HepG2 (cell line): Measurements from ENCODE around the gene NEDD8. TPM values are rescaled to one million over a fixed set of nuclear protein-coding genes. Genes with fewer than 3 reads are reported as not detected.

ENCODE experiments used
- BCL6 ChIP-seq: IDR thresholded peaks from 2 replicates; pipeline ENCODE4 v1.6.1; 2016; ENCODE audit warnings: missing genetic modification reagents, missing compliant biosample characterization
- CENPX ChIP-seq: sonication (generic); formaldehyde crosslinking; IDR thresholded peaks from 2 replicates; pipeline ENCODE4 v1.9.0; 2021; ENCODE audit warnings: mild to moderate bottlenecking, missing genetic modification reagents, moderate library complexity
- FOXJ3 ChIP-seq: sonication (generic); formaldehyde crosslinking; IDR thresholded peaks from 2 replicates; pipeline ENCODE4 v1.4.0; 2020; ENCODE audit warnings: missing genetic modification reagents, mild to moderate bottlenecking, borderline replicate concordance
- GABPB1 ChIP-seq: IDR thresholded peaks from 2 replicates; pipeline ENCODE4 v1.6.1; 2016; ENCODE audit warnings: mild to moderate bottlenecking, missing genetic modification reagents, moderate library complexity, missing compliant biosample characterization
- HMG20B ChIP-seq: conservative IDR thresholded peaks from 2 replicates; pipeline ENCODE4 v1.6.1; 2016; ENCODE audit warnings: missing genetic modification reagents, missing compliant biosample characterization
- HOXA9 ChIP-seq: sonication (generic); formaldehyde crosslinking; IDR thresholded peaks from 2 replicates; pipeline ENCODE4 v1.8.1; 2022; ENCODE audit warnings: missing genetic modification reagents, mild to moderate bottlenecking, moderate library complexity, borderline replicate concordance
- KAT8 ChIP-seq: IDR thresholded peaks from 2 replicates; pipeline ENCODE4 v1.6.1; 2016; ENCODE audit warnings: missing genetic modification reagents, missing compliant biosample characterization
- KLF13 ChIP-seq: sonication (generic); formaldehyde crosslinking; IDR thresholded peaks from 2 replicates; pipeline ENCODE4 v1.4.0; 2020; ENCODE audit warnings: mild to moderate bottlenecking, missing genetic modification reagents
- MAFF ChIP-seq: IDR thresholded peaks from 2 replicates; pipeline ENCODE4 v1.6.1; 2011; ENCODE audit warnings: low read depth, low read length, improper control_type of control experiment
- MEF2D ChIP-seq: sonication (generic); formaldehyde crosslinking; IDR thresholded peaks from 2 replicates; pipeline ENCODE4 v1.5.1; 2020; ENCODE audit warnings: mild to moderate bottlenecking, missing genetic modification reagents
- POLR2AphosphoS2 ChIP-seq: IDR thresholded peaks from 2 replicates; pipeline ENCODE4 v1.6.1; 2011; ENCODE audit warnings: low read depth, low read length, improper control_type of control experiment
- RFX5 ChIP-seq: IDR thresholded peaks from 2 replicates; pipeline ENCODE4 v1.6.1; 2011; ENCODE audit warnings: low read depth, low read length, improper control_type of control experiment
- TMF1 ChIP-seq: sonication (generic); formaldehyde crosslinking; IDR thresholded peaks from 2 replicates; pipeline ENCODE4 v1.8.1; 2022; ENCODE audit warnings: low read depth, missing genetic modification reagents
- ZNF205 ChIP-seq: IDR thresholded peaks from 2 replicates; pipeline ENCODE4 v1.6.1; 2018; ENCODE audit warnings: missing biosample characterization, missing genetic modification reagents
- ZNF331 ChIP-seq: sonication (generic); formaldehyde crosslinking; IDR thresholded peaks from 2 replicates; pipeline ENCODE4 v1.4.0; 2020; ENCODE audit warnings: missing genetic modification reagents
- ZNF333 ChIP-seq: sonication (generic); formaldehyde crosslinking; IDR thresholded peaks from 2 replicates; pipeline ENCODE4 v1.4.0; 2020; ENCODE audit warnings: mild to moderate bottlenecking, missing genetic modification reagents, borderline replicate concordance
- ZNF552 ChIP-seq: sonication (generic); formaldehyde crosslinking; IDR thresholded peaks from 2 replicates; pipeline ENCODE4 v1.9.0; 2022; ENCODE audit warnings: missing genetic modification reagents, mild to moderate bottlenecking, borderline replicate concordance
- ZNF572 ChIP-seq: sonication (generic); formaldehyde crosslinking; IDR thresholded peaks from 2 replicates; pipeline ENCODE4 v1.5.1; 2020; ENCODE audit warnings: mild to moderate bottlenecking, missing genetic modification reagents
- ZNF660 ChIP-seq: sonication (generic); formaldehyde crosslinking; IDR thresholded peaks from 2 replicates; pipeline ENCODE4 v1.5.1; 2020; ENCODE audit warnings: mild to moderate bottlenecking, low read depth, missing genetic modification reagents, borderline replicate concordance
- polyA plus RNA-seq, 8 experiments: library from polyadenylated mRNA; depleted of rRNA in 3 of 8; stranded (reverse) in 7 of 8; unstranded in 1 of 8; fragments of >200 nt; fragmentation: Illumina TruSeq in 4 of 8; extraction: Trizol in 4 of 8; gene quantifications; 2 replicates each; pipeline versions ENCODE4 v1.2.1 to v1.2.3, GENCODE V29; 2011 to 2016; ENCODE audit warnings: low read depth in 4 of 8, missing spikeins in 1 of 8, mixed read lengths in 1 of 8; ENCODE audit not compliant: insufficient read depth in 1 of 8
- total RNA-seq, 5 experiments: library from RNA; depleted of rRNA; stranded (reverse); fragments of >200 nt; fragmentation: Illumina TruSeq; extraction: Trizol; gene quantifications; 2 replicates each; pipeline ENCODE4 v1.2.3, GENCODE V29; 2016; ENCODE audit warnings: low read depth in 1 of 5
- TF ChIP-seq, protein P1 (sequence below): sonication (generic); formaldehyde crosslinking; IDR thresholded peaks from 2 replicates; pipeline ENCODE4 v1.8.0; 2022; ENCODE audit warnings: mild to moderate bottlenecking, missing genetic modification reagents; ENCODE audit not compliant: insufficient replicate concordance
- TF ChIP-seq, protein P2 (sequence below): sonication (generic); formaldehyde crosslinking; IDR thresholded peaks from 2 replicates; pipeline ENCODE4 v1.5.0; 2020; ENCODE audit warnings: mild to moderate bottlenecking, missing genetic modification reagents, borderline replicate concordance
- TF ChIP-seq, protein P3 (sequence below): sonication (generic); formaldehyde crosslinking; IDR thresholded peaks from 2 replicates; pipeline ENCODE4 v1.4.0; 2020; ENCODE audit warnings: missing genetic modification reagents, mild to moderate bottlenecking, borderline replicate concordance
- TF ChIP-seq, protein P4 (sequence below): sonication (generic); formaldehyde crosslinking; IDR thresholded peaks from 2 replicates; pipeline ENCODE4 v1.5.1; 2020; ENCODE audit warnings: missing genetic modification reagents, mild to moderate bottlenecking, borderline replicate concordance

The NEDD8 gene
- total and polyA plus RNA-seq, 2 of the 13 experiments (the other 11 are each of a cell fraction or from before 2014, with no cell fraction given), result 535 to 713 TPM

DNA sequence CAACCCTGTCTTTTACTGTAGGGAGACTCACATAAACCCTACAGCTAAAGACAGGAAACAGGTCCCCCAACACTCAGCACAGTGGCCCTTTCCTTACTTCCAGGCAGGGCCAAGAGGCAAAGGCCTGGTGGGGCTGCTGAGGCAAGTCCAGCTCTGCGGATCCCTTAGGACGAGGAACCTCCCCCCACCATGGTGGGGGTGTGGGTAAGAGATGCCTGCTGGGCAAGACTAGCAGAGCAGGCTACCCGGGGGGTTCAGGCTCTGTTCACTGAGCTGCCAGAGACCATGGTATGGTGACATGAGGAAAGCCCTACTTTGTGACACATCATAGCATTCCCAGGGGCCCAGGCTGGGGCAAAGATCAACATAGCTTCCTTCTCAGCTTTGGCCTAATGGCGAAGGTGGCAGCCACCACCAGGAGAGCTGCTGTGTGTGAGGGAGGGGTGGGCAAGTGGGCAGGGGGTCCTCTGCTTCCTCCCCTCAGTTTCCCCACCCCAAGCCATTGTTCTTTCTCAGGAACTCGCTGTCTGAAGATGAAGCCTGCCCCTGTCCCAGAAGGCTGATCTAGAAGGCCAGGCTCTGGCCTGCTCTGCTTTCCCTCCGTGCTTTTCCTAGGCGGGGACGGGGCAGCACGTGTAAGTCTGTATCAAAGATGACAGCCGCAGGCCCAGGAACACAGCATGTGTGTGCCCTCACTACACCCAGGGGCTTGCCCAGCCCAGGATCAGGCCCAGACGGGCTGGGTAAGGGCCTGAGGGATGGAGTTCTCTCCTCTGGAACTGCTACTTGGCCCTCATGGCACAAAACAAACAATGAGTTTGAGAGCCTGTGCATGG, 20.3 kb upstream of the NEDD8 start (continued):
- TF ChIP-seq ZNF572 (CRISPR knock-in tag), result no peak
- TF ChIP-seq, protein P1, sequence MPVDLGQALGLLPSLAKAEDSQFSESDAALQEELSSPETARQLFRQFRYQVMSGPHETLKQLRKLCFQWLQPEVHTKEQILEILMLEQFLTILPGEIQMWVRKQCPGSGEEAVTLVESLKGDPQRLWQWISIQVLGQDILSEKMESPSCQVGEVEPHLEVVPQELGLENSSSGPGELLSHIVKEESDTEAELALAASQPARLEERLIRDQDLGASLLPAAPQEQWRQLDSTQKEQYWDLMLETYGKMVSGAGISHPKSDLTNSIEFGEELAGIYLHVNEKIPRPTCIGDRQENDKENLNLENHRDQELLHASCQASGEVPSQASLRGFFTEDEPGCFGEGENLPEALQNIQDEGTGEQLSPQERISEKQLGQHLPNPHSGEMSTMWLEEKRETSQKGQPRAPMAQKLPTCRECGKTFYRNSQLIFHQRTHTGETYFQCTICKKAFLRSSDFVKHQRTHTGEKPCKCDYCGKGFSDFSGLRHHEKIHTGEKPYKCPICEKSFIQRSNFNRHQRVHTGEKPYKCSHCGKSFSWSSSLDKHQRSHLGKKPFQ (CRISPR knock-in tag), result no peak
- TF ChIP-seq MAFF, result no peak
- no peak for TF ChIP-seq ZNF660 (CRISPR knock-in tag)
- TF ChIP-seq GABPB1 (CRISPR knock-in tag), result peak; percentile 58
- TF ChIP-seq MEF2D (CRISPR knock-in tag), result peak; percentile 65; the same call in 1 of the 2 replicates
- TF ChIP-seq KLF13, result no peak
- TF ChIP-seq CENPX (CRISPR knock-in tag), result no peak
- TF ChIP-seq BCL6 (CRISPR knock-in tag), result no peak
- TF ChIP-seq POLR2AphosphoS2, result no peak
- TF ChIP-seq FOXJ3 (CRISPR knock-in tag), result peak; percentile 40; the same call in 1 of the 2 replicates
- TF ChIP-seq, protein P2, sequence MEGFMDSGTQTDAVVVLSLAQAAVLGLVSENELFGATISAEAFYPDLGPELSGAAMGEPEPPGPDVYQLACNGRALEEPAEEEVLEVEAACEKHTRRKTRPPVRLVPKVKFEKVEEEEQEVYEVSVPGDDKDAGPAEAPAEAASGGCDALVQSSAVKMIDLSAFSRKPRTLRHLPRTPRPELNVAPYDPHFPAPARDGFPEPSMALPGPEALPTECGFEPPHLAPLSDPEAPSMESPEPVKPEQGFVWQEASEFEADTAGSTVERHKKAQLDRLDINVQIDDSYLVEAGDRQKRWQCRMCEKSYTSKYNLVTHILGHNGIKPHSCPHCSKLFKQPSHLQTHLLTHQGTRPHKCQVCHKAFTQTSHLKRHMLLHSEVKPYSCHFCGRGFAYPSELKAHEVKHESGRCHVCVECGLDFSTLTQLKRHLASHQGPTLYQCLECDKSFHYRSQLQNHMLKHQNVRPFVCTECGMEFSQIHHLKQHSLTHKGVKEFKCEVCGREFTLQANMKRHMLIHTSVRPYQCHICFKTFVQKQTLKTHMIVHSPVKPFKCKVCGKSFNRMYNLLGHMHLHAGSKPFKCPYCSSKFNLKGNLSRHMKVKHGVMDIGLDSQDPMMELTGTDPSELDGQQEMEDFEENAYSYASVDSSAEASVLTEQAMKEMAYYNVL, result peak; percentile 40; the same call in 1 of the 2 replicates
- no peak for TF ChIP-seq HOXA9 (CRISPR knock-in tag)
- TF ChIP-seq KAT8 (CRISPR knock-in tag), result 0 out of 2 replicates have a peak, but pooled peaks have one; percentile 55
- TF ChIP-seq ZNF331, result no peak
- TF ChIP-seq, protein P3, sequence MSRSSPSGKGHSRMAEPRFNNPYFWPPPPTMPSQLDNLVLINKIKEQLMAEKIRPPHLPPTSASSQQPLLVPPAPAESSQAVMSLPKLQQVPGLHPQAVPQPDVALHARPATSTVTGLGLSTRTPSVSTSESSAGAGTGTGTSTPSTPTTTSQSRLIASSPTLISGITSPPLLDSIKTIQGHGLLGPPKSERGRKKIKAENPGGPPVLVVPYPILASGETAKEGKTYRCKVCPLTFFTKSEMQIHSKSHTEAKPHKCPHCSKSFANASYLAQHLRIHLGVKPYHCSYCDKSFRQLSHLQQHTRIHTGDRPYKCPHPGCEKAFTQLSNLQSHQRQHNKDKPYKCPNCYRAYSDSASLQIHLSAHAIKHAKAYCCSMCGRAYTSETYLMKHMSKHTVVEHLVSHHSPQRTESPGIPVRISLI, result peak; percentile 10; the same call in 1 of the 2 replicates
- TF ChIP-seq ZNF552 (CRISPR knock-in tag), result 0 out of 2 replicates have a peak, but pooled peaks have one; percentile 51
- TF ChIP-seq, protein P4, sequence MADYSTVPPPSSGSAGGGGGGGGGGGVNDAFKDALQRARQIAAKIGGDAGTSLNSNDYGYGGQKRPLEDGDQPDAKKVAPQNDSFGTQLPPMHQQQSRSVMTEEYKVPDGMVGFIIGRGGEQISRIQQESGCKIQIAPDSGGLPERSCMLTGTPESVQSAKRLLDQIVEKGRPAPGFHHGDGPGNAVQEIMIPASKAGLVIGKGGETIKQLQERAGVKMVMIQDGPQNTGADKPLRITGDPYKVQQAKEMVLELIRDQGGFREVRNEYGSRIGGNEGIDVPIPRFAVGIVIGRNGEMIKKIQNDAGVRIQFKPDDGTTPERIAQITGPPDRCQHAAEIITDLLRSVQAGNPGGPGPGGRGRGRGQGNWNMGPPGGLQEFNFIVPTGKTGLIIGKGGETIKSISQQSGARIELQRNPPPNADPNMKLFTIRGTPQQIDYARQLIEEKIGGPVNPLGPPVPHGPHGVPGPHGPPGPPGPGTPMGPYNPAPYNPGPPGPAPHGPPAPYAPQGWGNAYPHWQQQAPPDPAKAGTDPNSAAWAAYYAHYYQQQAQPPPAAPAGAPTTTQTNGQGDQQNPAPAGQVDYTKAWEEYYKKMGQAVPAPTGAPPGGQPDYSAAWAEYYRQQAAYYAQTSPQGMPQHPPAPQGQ, result no peak
- TF ChIP-seq ZNF205 (CRISPR knock-in tag), result 0 out of 2 replicates have a peak, but pooled peaks have one; percentile 31
- no peak for TF ChIP-seq RFX5
- TF ChIP-seq TMF1, result peak; percentile 24; the same call in 1 of the 2 replicates
- no peak for TF ChIP-seq ZNF333
- no peak for TF ChIP-seq HMG20B (CRISPR knock-in tag)
